Measurements from ENCODE around the gene ADIG.

The ADIG gene

GRCh38 chr20:38581013-38581412 lies at the start of gene ADIG:
TSS of gene ADIG (plus strand) at chr20:38581197. CDS start at chr20:38581251, 54 bp downstream.
- DNase-seq (ENCODE audit: low read depth, low spot score) = no peak
- TF ChIP-seq ZNF274 (IDR thresholded peaks at IDR 0.05; ENCODE audit: low read depth, low read length) (no peak), SUZ12 (IDR thresholded peaks at IDR 0.05; ENCODE audit: extremely low read depth, insufficient read depth, insufficient read length) (no peak)
- Histone ChIP-seq H3K9me3 (ENCODE audit: insufficient read depth, low read length) (no peaks in the 10 kb centered on the region), H3K27me3 (ENCODE audit: insufficient read depth, insufficient read length) (no peaks in the 10 kb centered on the region), H3K4me1 (ENCODE audit: insufficient read depth, insufficient read length) (peaks cover 14% of the 10 kb centered on the region), H3K9ac (ENCODE audit: insufficient read length, low read depth) (no peak within 1 kb of the TSS), H3K4me3 (ENCODE audit: insufficient read length, low read depth) (no peak within 1 kb of the TSS), H3K36me3 (ENCODE audit: insufficient read depth, insufficient read length, low read length) (peaks cover 17% of the 10 kb centered on the region)

- no peaks in the 10 kb centered on the region for H3K9me3 ChIP-seq (ENCODE audit: insufficient read depth, low read length)
- no peak overlapping the region for H3K9ac ChIP-seq (ENCODE audit: insufficient read length, low read depth)
- H3K4me3 ChIP-seq (ENCODE audit: insufficient read length, low read depth) = no peak overlapping the region
- TF ChIP-seq SUZ12 (IDR thresholded peaks at IDR 0.05; ENCODE audit: extremely low read depth, insufficient read depth, insufficient read length) = no peak
- no peak for TF ChIP-seq ZNF274 (IDR thresholded peaks at IDR 0.05; ENCODE audit: low read depth, low read length)
- TF ChIP-seq YY1 (IDR thresholded peaks at IDR 0.05; ENCODE audit: insufficient read depth, insufficient read length) = no peak
- no peaks in the 10 kb centered on the region for H3K27me3 ChIP-seq (ENCODE audit: insufficient read depth, insufficient read length)
- H3K36me3 ChIP-seq (ENCODE audit: insufficient read depth, insufficient read length, low read length) = peaks cover 83% of the 10 kb centered on the region
- H3K4me1 ChIP-seq (ENCODE audit: insufficient read depth, insufficient read length) = no peaks in the 10 kb centered on the region
- DNase-seq (ENCODE audit: low read depth, low spot score) = no peak
Observed at GRCh38 chr20:38534756-38535155, 46.2 kb upstream of the ADIG start.

- no peak overlapping the region for H3K9ac ChIP-seq (ENCODE audit: insufficient read length, low read depth)
- peaks cover 88% of the 10 kb centered on the region for H3K36me3 ChIP-seq (ENCODE audit: insufficient read depth, insufficient read length, low read length)
- no peaks in the 10 kb centered on the region for H3K4me1 ChIP-seq (ENCODE audit: insufficient read depth, insufficient read length)
- no peaks in the 10 kb centered on the region for H3K27me3 ChIP-seq (ENCODE audit: insufficient read depth, insufficient read length)
- TF ChIP-seq YY1 (IDR thresholded peaks at IDR 0.05; ENCODE audit: insufficient read depth, insufficient read length) = no peak
- no peak for TF ChIP-seq ZNF274 (IDR thresholded peaks at IDR 0.05; ENCODE audit: low read depth, low read length)
- no peak for TF ChIP-seq SUZ12 (IDR thresholded peaks at IDR 0.05; ENCODE audit: extremely low read depth, insufficient read depth, insufficient read length)
- no peak for DNase-seq (ENCODE audit: low read depth, low spot score)
- H3K9me3 ChIP-seq (ENCODE audit: insufficient read depth, low read length) = no peaks in the 10 kb centered on the region
- H3K4me3 ChIP-seq (ENCODE audit: insufficient read length, low read depth) = no peak overlapping the region
Observed at GRCh38 chr20:38536310-38536709, 44.7 kb upstream of the ADIG start.

GRCh38 chr20:38537176-38537575 lies 43.8 kb upstream of the ADIG start:
- H3K9ac ChIP-seq (ENCODE audit: insufficient read length, low read depth) = no peak overlapping the region
- H3K4me1 ChIP-seq (ENCODE audit: insufficient read depth, insufficient read length) = no peaks in the 10 kb centered on the region
- peaks cover 91% of the 10 kb centered on the region for H3K36me3 ChIP-seq (ENCODE audit: insufficient read depth, insufficient read length, low read length)
- H3K4me3 ChIP-seq (ENCODE audit: insufficient read length, low read depth) = no peak overlapping the region
- no peaks in the 10 kb centered on the region for H3K27me3 ChIP-seq (ENCODE audit: insufficient read depth, insufficient read length)
- no peak for TF ChIP-seq YY1 (IDR thresholded peaks at IDR 0.05; ENCODE audit: insufficient read depth, insufficient read length)
- no peak for TF ChIP-seq ZNF274 (IDR thresholded peaks at IDR 0.05; ENCODE audit: low read depth, low read length)
- TF ChIP-seq SUZ12 (IDR thresholded peaks at IDR 0.05; ENCODE audit: extremely low read depth, insufficient read depth, insufficient read length) = no peak
- no peaks in the 10 kb centered on the region for H3K9me3 ChIP-seq (ENCODE audit: insufficient read depth, low read length)
- no peak for DNase-seq (ENCODE audit: low read depth, low spot score)

- H3K36me3 ChIP-seq (ENCODE audit: insufficient read depth, insufficient read length, low read length) = peaks cover 91% of the 10 kb centered on the region
- H3K9me3 ChIP-seq (ENCODE audit: insufficient read depth, low read length) = no peaks in the 10 kb centered on the region
- no peak overlapping the region for H3K9ac ChIP-seq (ENCODE audit: insufficient read length, low read depth)
- DNase-seq (ENCODE audit: low read depth, low spot score) = no peak
- no peak for TF ChIP-seq YY1 (IDR thresholded peaks at IDR 0.05; ENCODE audit: insufficient read depth, insufficient read length)
- TF ChIP-seq ZNF274 (IDR thresholded peaks at IDR 0.05; ENCODE audit: low read depth, low read length) = no peak
- no peak for TF ChIP-seq SUZ12 (IDR thresholded peaks at IDR 0.05; ENCODE audit: extremely low read depth, insufficient read depth, insufficient read length)
- no peak overlapping the region for H3K4me3 ChIP-seq (ENCODE audit: insufficient read length, low read depth)
- no peaks in the 10 kb centered on the region for H3K4me1 ChIP-seq (ENCODE audit: insufficient read depth, insufficient read length)
- no peaks in the 10 kb centered on the region for H3K27me3 ChIP-seq (ENCODE audit: insufficient read depth, insufficient read length)
Observed at GRCh38 chr20:38538789-38539188, 42.2 kb upstream of the ADIG start.

- TF ChIP-seq YY1 (IDR thresholded peaks at IDR 0.05; ENCODE audit: insufficient read depth, insufficient read length) = no peak
- TF ChIP-seq SUZ12 (IDR thresholded peaks at IDR 0.05; ENCODE audit: extremely low read depth, insufficient read depth, insufficient read length) = no peak
- TF ChIP-seq ZNF274 (IDR thresholded peaks at IDR 0.05; ENCODE audit: low read depth, low read length) = no peak
- no peak for DNase-seq (ENCODE audit: low read depth, low spot score)
- H3K36me3 ChIP-seq (ENCODE audit: insufficient read depth, insufficient read length, low read length) = peaks cover 96% of the 10 kb centered on the region
- no peaks in the 10 kb centered on the region for H3K27me3 ChIP-seq (ENCODE audit: insufficient read depth, insufficient read length)
- H3K9me3 ChIP-seq (ENCODE audit: insufficient read depth, low read length) = no peaks in the 10 kb centered on the region
- no peak overlapping the region for H3K4me3 ChIP-seq (ENCODE audit: insufficient read length, low read depth)
- H3K9ac ChIP-seq (ENCODE audit: insufficient read length, low read depth) = no peak overlapping the region
- H3K4me1 ChIP-seq (ENCODE audit: insufficient read depth, insufficient read length) = no peaks in the 10 kb centered on the region
Observed at GRCh38 chr20:38543014-38543906, 37.7 kb upstream of the ADIG start.

GRCh38 chr20:38545771-38546170 lies 35.2 kb upstream of the ADIG start:
- TF ChIP-seq ZNF274 (IDR thresholded peaks at IDR 0.05; ENCODE audit: low read depth, low read length) (no peak), SUZ12 (IDR thresholded peaks at IDR 0.05; ENCODE audit: extremely low read depth, insufficient read depth, insufficient read length) (no peak), YY1 (IDR thresholded peaks at IDR 0.05; ENCODE audit: insufficient read depth, insufficient read length) (no peak)
- no peak for DNase-seq (ENCODE audit: low read depth, low spot score)
- no peak overlapping the region for H3K4me3 ChIP-seq (ENCODE audit: insufficient read length, low read depth)
- H3K36me3 ChIP-seq (ENCODE audit: insufficient read depth, insufficient read length, low read length) = peaks cover 98% of the 10 kb centered on the region
- H3K9ac ChIP-seq (ENCODE audit: insufficient read length, low read depth) = no peak overlapping the region
- H3K27me3 ChIP-seq (ENCODE audit: insufficient read depth, insufficient read length) = no peaks in the 10 kb centered on the region
- no peaks in the 10 kb centered on the region for H3K4me1 ChIP-seq (ENCODE audit: insufficient read depth, insufficient read length)
- no peaks in the 10 kb centered on the region for H3K9me3 ChIP-seq (ENCODE audit: insufficient read depth, low read length)

Data from NT2/D1 (cell line).